Mucosa of stomach (tissue), 1 donor: Measurements from ENCODE around the gene TRRAP.

Experiments
- H3K27me3 ChIP-seq: one replicate; pipeline ENCODE4 v1.7.0; 2013; ENCODE audit warnings: mild to moderate bottlenecking, low read length; ENCODE audit not compliant: control insufficient read depth, insufficient read depth
- H3K36me3 ChIP-seq: one replicate; pipeline ENCODE4 v1.7.0; 2013; ENCODE audit warnings: low read length; ENCODE audit not compliant: control insufficient read depth, insufficient read depth
- H3K4me1 ChIP-seq: one replicate; pipeline ENCODE4 v1.7.0; 2013; ENCODE audit warnings: mild to moderate bottlenecking, low read length; ENCODE audit not compliant: control insufficient read depth, insufficient read depth
- H3K4me3 ChIP-seq: one replicate; pipeline ENCODE4 v1.7.0; 2013; ENCODE audit warnings: low read length
- H3K9ac ChIP-seq: one replicate; pipeline ENCODE4 v1.7.0; 2013; ENCODE audit warnings: mild to moderate bottlenecking, low read length, moderate library complexity
- H3K9me3 ChIP-seq: one replicate; pipeline ENCODE4 v1.7.0; 2013; ENCODE audit warnings: mild to moderate bottlenecking, low read length, moderate library complexity; ENCODE audit not compliant: control insufficient read depth
- donor health status: Pancreatic carcinoma.

The TRRAP gene

GRCh38 chr7:98848918-98849317, 29.4 kb upstream of the TRRAP start:
- no peak overlapping the region for H3K9ac ChIP-seq
- peaks cover 3% of the 10 kb centered on the region for H3K9me3 ChIP-seq
- no peaks in the 10 kb centered on the region for H3K36me3 ChIP-seq
- H3K27me3 ChIP-seq: no peaks in the 10 kb centered on the region
- no peaks in the 10 kb centered on the region for H3K4me1 ChIP-seq
- no peak overlapping the region for H3K4me3 ChIP-seq

- peaks cover 3% of the 10 kb centered on the region for H3K9me3 ChIP-seq
- H3K9ac ChIP-seq: no peak overlapping the region
- H3K4me3 ChIP-seq: no peak overlapping the region
- no peaks in the 10 kb centered on the region for H3K4me1 ChIP-seq
- no peaks in the 10 kb centered on the region for H3K36me3 ChIP-seq
- H3K27me3 ChIP-seq: no peaks in the 10 kb centered on the region
Observed at GRCh38 chr7:98852826-98853225, 25.5 kb upstream of the TRRAP start.

DNA sequence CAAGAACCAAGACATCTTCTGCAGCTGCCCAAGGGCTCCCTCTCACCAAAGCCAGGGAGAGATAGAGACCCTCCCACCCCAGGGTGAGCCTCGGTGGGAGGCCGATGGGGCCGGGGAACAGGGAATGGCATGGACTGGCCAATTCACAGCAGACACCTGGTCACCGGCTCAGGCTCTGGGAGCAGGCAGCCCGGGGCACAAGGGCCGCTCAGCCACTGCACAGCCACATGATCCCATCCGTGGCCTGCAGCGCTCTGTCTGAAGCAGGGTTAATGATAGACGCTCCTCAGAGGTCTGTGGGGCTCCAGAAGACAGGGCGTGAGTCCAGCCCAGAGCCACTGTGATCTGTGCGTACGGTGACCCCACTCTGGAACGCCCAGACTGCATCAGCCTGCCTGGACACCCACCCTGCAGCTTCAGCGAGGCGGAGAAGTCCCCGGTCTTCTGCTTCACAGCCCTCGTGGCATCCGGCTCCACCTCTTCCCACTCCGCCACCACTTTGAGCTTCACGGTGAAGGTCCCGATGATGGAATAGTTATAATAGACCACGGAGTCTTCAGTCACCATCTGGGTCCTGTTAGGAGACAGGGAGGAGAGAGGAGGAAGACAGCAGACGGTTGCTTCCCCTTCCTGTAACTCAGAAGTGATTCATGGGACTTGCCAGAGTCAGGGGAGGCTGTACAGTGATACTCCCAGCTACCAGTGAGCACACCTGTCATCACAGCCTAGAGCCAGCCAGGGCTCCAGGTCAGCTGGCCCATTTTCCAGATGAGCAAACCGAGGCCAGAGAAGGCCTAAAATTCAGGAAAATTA, 22.5 kb upstream of the TRRAP start:
- Histone ChIP-seq H3K4me1 (no peaks in the 10 kb centered on the region), H3K9ac (no peak overlapping the region), H3K27me3 (peaks cover 4% of the 10 kb centered on the region), H3K36me3 (no peaks in the 10 kb centered on the region), H3K9me3 (no peaks in the 10 kb centered on the region), H3K4me3 (no peak overlapping the region)

- Histone ChIP-seq H3K9ac (no peak overlapping the region), H3K27me3 (peaks cover 4% of the 10 kb centered on the region), H3K9me3 (no peaks in the 10 kb centered on the region), H3K4me1 (no peaks in the 10 kb centered on the region), H3K36me3 (no peaks in the 10 kb centered on the region), H3K4me3 (no peak overlapping the region)
Observed at GRCh38 chr7:98860071-98860470, 18.3 kb upstream of the TRRAP start.

DNA sequence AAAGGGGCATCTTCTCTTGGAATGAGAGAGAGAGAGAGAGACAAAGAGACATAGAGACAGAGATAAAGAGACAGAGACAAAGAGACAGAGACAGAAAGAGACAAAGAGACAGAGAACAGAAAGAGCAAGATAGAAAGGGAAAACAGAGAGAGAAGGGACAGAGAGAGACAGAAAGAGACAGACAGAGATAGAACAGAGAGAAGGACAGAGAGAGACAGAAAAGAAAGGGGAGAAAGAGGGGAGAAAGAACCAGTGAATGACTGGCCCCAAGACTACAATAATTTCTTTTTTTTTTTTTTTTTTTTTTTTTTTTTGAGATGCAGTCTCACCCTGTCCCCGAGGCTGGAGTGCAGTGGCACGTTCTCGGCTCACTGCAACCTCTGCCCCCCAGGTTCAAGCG, 16.1 kb upstream of the TRRAP start:
- no peaks in the 10 kb centered on the region for H3K36me3 ChIP-seq
- no peak overlapping the region for H3K9ac ChIP-seq
- no peaks in the 10 kb centered on the region for H3K9me3 ChIP-seq
- peaks cover 4% of the 10 kb centered on the region for H3K27me3 ChIP-seq
- no peak overlapping the region for H3K4me3 ChIP-seq
- no peaks in the 10 kb centered on the region for H3K4me1 ChIP-seq

GRCh38 chr7:98862716-98863420, 15.5 kb upstream of the TRRAP start:
- Histone ChIP-seq H3K9me3 (no peaks in the 10 kb centered on the region), H3K4me3 (no peak overlapping the region), H3K27me3 (peaks cover 4% of the 10 kb centered on the region), H3K36me3 (no peaks in the 10 kb centered on the region), H3K4me1 (no peaks in the 10 kb centered on the region), H3K9ac (no peak overlapping the region)

- Histone ChIP-seq H3K27me3 (peaks cover 7% of the 10 kb centered on the region), H3K4me3 (no peak overlapping the region), H3K4me1 (no peaks in the 10 kb centered on the region)
Observed at GRCh38 chr7:98863601-98864000, 14.7 kb upstream of the TRRAP start.

DNA sequence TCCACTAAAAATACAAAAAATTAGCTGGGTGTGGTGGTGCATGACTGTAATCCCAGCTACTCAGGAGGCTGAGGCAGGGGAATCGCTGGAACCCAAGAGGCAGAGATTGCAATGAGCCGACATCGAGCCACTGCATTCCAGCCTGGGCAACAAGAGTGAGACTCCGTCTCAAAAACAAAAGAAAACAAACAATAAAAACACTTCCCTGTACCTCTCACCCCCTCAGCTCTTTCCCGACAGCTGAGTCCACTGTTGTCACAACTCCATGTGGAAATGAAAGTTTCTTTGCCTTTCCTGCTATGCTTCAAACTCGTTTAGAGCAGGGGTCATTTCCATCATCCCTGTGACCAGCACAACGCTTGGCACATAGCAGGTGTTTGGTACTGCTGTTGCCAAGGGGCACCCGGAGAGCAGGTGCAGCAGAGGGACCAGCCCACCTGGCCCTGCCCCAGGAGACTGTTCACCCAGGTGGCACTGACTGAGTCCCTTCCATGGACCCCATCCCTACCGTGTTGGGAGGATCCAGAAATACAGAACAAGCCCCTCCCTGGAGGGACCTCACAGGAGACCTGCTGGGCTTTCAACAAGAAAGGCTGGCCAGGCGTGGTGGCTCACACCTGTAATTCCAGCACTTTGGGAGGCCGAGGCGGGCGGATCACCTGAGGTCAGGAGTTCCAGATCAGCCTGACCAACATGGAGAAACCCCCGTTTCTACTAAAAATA, 13.4 kb upstream of the TRRAP start:
- H3K27me3 ChIP-seq: peaks cover 18% of the 10 kb centered on the region
- H3K9ac ChIP-seq: no peak overlapping the region
- H3K9me3 ChIP-seq: no peaks in the 10 kb centered on the region
- no peaks in the 10 kb centered on the region for H3K36me3 ChIP-seq
- H3K4me3 ChIP-seq: no peak overlapping the region
- H3K4me1 ChIP-seq: no peaks in the 10 kb centered on the region

More at GRCh38 chr7:98863601-98864000, 14.7 kb upstream of the TRRAP start:
- Histone ChIP-seq H3K9me3 (no peaks in the 10 kb centered on the region), H3K36me3 (no peaks in the 10 kb centered on the region), H3K9ac (no peak overlapping the region)

- no peaks in the 10 kb centered on the region for H3K36me3 ChIP-seq
- H3K9ac ChIP-seq: no peak overlapping the region
- H3K9me3 ChIP-seq: no peaks in the 10 kb centered on the region
- peaks cover 26% of the 10 kb centered on the region for H3K27me3 ChIP-seq
- H3K4me1 ChIP-seq: no peaks in the 10 kb centered on the region
- no peak overlapping the region for H3K4me3 ChIP-seq
Observed at GRCh38 chr7:98866351-98866750, 12.0 kb upstream of the TRRAP start.

DNA sequence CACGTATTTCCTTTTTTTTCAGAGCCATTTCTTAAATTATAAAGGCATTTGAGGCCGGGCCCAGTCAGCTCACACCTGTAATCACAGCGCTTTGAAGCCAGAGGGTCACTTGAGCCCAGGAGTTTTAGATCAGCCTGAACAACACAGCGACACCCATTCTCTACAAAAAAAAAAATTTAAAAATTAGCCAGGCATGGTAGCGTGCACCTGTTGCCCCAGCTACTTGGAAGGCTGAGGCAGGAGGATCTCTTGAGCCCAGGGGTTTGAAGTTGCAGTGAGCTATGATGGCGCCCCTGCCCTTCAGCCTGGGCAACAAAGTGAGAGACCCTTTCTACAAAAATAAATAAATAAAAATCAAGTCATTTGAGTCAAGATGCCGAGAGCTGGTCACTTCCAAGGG, 11.6 kb upstream of the TRRAP start:
- H3K9me3 ChIP-seq: no peaks in the 10 kb centered on the region
- peaks cover 29% of the 10 kb centered on the region for H3K27me3 ChIP-seq
- no peak overlapping the region for H3K4me3 ChIP-seq
- H3K9ac ChIP-seq: no peak overlapping the region
- no peaks in the 10 kb centered on the region for H3K36me3 ChIP-seq
- H3K4me1 ChIP-seq: no peaks in the 10 kb centered on the region

DNA sequence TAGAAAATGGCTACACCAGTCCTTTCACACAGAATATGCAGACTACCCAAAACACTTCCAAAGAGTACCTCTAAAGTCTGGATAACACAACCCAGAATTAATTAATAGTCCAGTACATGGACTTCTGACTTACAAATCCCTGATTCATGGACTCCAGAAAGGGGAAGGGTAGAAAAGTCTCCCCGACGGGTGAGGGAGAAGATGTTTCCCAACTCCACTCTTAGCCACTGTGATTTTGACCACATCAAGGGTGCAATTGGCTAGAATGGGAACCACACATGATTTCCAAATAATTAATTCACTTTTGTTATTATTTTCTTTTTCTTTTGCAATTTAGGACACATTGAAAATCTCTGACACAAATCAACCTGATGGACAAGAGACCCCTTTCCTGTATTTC, 9.9 kb upstream of the TRRAP start:
- H3K9me3 ChIP-seq: no peaks in the 10 kb centered on the region
- H3K9ac ChIP-seq: no peak overlapping the region
- no peaks in the 10 kb centered on the region for H3K4me1 ChIP-seq
- H3K36me3 ChIP-seq: no peaks in the 10 kb centered on the region
- H3K4me3 ChIP-seq: no peak overlapping the region
- H3K27me3 ChIP-seq: peaks cover 29% of the 10 kb centered on the region

DNA sequence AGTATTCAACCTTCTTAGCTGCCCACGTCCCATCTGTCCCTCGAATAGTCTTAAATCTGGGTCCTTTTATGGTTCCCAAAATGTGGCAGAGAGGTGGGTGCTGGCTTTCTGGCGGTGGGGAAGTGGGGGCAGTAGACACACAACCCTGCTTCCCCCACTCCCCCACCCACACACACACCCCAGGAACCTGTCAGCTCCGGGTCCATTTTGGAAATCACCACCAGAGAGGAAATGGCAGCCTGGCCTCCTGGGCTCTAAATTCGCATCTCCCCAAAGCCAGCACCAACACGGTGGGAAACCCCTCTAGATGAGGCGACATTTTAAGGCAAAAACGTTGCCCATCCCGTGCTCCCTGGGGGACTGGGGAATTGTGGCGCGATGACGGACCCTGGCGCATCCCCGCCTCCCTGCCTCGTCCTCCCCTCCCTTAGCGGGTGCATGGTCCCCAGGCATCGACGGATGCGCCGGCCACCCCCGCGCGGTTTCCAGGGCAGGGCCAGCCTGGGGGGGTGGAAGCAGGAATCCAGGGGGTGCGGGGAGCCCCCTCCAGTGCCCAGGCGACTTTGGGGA, 9.2 kb upstream of the TRRAP start:
- Histone ChIP-seq H3K27me3 (peaks cover 29% of the 10 kb centered on the region), H3K9ac (no peak overlapping the region), H3K4me3 (no peak overlapping the region), H3K4me1 (no peaks in the 10 kb centered on the region), H3K36me3 (no peaks in the 10 kb centered on the region), H3K9me3 (no peaks in the 10 kb centered on the region)
